Measurements from ENCODE around the gene EPHA3. TPM values are rescaled to one million over a fixed set of nuclear protein-coding genes. Genes with fewer than 3 reads are reported as not detected.

EPHA3 gene
- total RNA-seq, 4 donors from 2014 or later, result 0.53 to 3.3 (median 0.88) TPM

DNA sequence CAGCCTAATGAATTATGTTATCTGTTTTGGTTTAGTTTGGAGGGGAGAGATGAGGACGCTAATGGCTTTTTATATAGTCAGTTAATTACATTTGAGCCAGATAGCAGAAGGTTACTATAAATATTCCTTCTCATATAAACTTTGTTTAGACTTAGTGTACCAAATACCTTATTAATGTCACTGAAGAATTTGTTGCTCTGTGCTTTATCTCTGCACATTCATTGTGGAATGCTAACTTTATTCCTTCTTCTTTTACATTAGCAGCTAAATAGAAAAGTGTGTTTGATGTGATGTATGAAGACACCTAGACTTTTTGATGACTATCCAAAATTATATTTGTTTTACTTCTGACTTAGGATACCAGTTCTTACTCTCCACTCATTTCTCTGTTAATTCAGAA lies 105.2 kb downstream of the EPHA3 start:
- H3K36me3 ChIP-seq, result no peaks in the 10 kb centered on the region
- H3K27ac ChIP-seq, result no peak overlapping the region
- no peaks in the 10 kb centered on the region for H3K4me1 ChIP-seq
- DNase-seq, result no peak
- no peaks in the 10 kb centered on the region for H3K27me3 ChIP-seq
- no peaks in the 10 kb centered on the region for H3K9me3 ChIP-seq
- no peak overlapping the region for H3K4me3 ChIP-seq
- TF ChIP-seq, protein P1, sequence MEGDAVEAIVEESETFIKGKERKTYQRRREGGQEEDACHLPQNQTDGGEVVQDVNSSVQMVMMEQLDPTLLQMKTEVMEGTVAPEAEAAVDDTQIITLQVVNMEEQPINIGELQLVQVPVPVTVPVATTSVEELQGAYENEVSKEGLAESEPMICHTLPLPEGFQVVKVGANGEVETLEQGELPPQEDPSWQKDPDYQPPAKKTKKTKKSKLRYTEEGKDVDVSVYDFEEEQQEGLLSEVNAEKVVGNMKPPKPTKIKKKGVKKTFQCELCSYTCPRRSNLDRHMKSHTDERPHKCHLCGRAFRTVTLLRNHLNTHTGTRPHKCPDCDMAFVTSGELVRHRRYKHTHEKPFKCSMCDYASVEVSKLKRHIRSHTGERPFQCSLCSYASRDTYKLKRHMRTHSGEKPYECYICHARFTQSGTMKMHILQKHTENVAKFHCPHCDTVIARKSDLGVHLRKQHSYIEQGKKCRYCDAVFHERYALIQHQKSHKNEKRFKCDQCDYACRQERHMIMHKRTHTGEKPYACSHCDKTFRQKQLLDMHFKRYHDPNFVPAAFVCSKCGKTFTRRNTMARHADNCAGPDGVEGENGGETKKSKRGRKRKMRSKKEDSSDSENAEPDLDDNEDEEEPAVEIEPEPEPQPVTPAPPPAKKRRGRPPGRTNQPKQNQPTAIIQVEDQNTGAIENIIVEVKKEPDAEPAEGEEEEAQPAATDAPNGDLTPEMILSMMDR (IDR thresholded peaks at IDR 0.05), result no peak
- no peak for TF ChIP-seq POLR2A (IDR thresholded peaks at IDR 0.05)

GRCh38 chr3:89216016-89216739 lies 108.8 kb downstream of the EPHA3 start:
- Histone ChIP-seq H3K4me3 (no peak overlapping the region), H3K4me1 (no peaks in the 10 kb centered on the region), H3K9me3 (no peaks in the 10 kb centered on the region), H3K27ac (no peak overlapping the region), H3K27me3 (no peaks in the 10 kb centered on the region), H3K36me3 (no peaks in the 10 kb centered on the region)
- TF ChIP-seq, protein P1 (IDR thresholded peaks at IDR 0.05), result no peak
- TF ChIP-seq POLR2A (IDR thresholded peaks at IDR 0.05), result no peak
- DNase-seq, result no peak

GRCh38 chr3:89217148-89217685 lies 109.8 kb downstream of the EPHA3 start:
- TF ChIP-seq, protein P1 (IDR thresholded peaks at IDR 0.05), result no peak
- no peak for TF ChIP-seq POLR2A (IDR thresholded peaks at IDR 0.05)
- Histone ChIP-seq H3K36me3 (no peaks in the 10 kb centered on the region), H3K27ac (no peak overlapping the region), H3K27me3 (no peaks in the 10 kb centered on the region), H3K4me3 (no peak overlapping the region), H3K4me1 (no peaks in the 10 kb centered on the region), H3K9me3 (no peaks in the 10 kb centered on the region)
- no peak for DNase-seq

DNA sequence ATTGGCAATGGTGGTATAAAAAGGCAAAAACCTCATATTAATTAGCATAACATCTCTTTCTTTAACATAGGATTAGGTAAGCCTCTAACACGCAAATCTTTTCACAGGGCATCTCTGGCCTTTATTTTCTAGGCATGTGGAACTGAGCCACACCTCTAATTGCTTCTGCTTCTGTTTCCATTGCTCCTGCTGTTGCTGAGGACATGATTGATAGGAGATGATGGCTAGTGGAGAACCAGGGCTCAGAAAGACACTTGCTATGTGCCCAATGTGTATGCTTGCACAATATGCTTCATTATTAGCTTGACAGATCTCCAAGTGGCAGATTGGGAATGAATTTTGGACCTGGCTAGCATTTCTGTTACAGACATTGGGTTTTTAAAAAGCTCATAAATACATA lies 114.5 kb downstream of the EPHA3 start:
- Histone ChIP-seq H3K36me3 (no peaks in the 10 kb centered on the region), H3K9me3 (no peaks in the 10 kb centered on the region), H3K27me3 (no peaks in the 10 kb centered on the region), H3K27ac (no peak overlapping the region), H3K4me1 (no peaks in the 10 kb centered on the region), H3K4me3 (no peak overlapping the region)
- TF ChIP-seq, protein P1 (IDR thresholded peaks at IDR 0.05), result no peak
- no peak for TF ChIP-seq POLR2A (IDR thresholded peaks at IDR 0.05)
- DNase-seq, result no peak

GRCh38 chr3:89223188-89223587 lies 115.8 kb downstream of the EPHA3 start:
- TF ChIP-seq, protein P1 (IDR thresholded peaks at IDR 0.05), result no peak
- no peak for TF ChIP-seq POLR2A (IDR thresholded peaks at IDR 0.05)
- Histone ChIP-seq H3K4me3 (no peak overlapping the region), H3K36me3 (no peaks in the 10 kb centered on the region), H3K4me1 (no peaks in the 10 kb centered on the region), H3K27me3 (no peaks in the 10 kb centered on the region), H3K9me3 (no peaks in the 10 kb centered on the region), H3K27ac (no peak overlapping the region)
- DNase-seq, result no peak
